SU-DHL-6 (cell line): Measurements from ENCODE around the gene GJB6.

ENCODE experiments used
- CTCF ChIP-seq: fragments of 200-600 bp; sonication (generic); IDR thresholded peaks from one replicate; pipeline ENCODE4 v1.5.1; 2017; ENCODE audit warnings: antibody characterized with exemption, mild to moderate bottlenecking, low read length, moderate library complexity; ENCODE audit not compliant: insufficient read depth, poor library complexity, severe bottlenecking
- EZH2phosphoT487 ChIP-seq: fragments of 200-600 bp; sonication (generic), shearing (Covaris generic); conservative IDR thresholded peaks from 2 replicates; pipeline ENCODE4 v1.6.1; 2018; ENCODE audit warnings: mild to moderate bottlenecking, antibody characterized with exemption, low read length, moderate library complexity, mixed read lengths

DNA sequence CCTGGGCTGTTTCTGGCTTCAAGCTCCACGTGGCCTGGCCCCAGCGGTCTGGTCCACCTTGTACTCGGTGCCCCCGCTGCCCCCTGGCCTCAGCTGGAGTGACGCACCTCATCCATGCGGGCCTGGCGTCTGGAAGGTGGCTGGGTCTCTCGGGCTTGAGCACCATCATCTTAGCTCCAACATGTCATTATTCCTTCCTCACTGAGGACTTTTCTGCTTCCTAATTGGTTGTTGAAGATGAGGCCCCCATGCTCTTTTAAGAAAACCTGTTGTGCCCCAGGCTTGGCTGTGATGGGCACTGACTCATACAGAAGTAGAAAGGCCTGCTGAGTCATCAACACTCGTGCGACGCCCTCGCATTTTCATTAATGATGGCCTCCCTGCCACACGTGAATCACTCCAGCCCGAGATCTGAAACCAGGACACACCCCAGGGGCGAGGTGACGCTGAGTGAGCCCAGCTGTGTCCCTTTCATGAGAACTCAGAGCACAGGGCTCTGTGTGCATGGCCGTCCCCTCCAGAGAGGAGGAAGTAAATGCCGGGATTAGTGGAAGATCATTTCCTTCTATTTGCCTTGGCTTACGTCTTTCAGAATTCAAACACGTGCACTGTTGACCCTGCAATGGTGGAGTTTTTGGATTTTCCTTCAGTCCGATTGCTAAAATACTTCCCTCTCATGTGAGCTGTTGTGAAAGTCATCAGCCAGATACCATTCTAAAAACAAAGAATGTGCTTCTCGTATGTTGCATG is 57.3 kb downstream of the GJB6 start:
- TF ChIP-seq CTCF, result no peak
- TF ChIP-seq EZH2phosphoT487, result no peak
